ENCODE results near the gene PRF1. TPM values are rescaled to one million over a fixed set of nuclear protein-coding genes. Genes with fewer than 3 reads are reported as not detected.
A peak's percentile ranks its signal among the peaks of the same experiment; 100 is the strongest.
"Not testable (repeated sequence)": the region's sequence is repeated elsewhere in the genome, so short reads cannot be mapped to it uniquely, and the experiment has no call there.

The PRF1 gene
- total RNA-seq, 1 donor from 2014 or later: 79.9 TPM

- Mint-ChIP-seq H3K27ac (no peak overlapping the region), H3K4me1 (peaks cover 23% of the 10 kb centered on the region), H3K27me3 (peaks cover 8% of the 10 kb centered on the region)
These were observed 17.5 kb downstream of the PRF1 start for GRCh38 chr10:70584909-70585544.

GRCh38 chr10:70584366-70584765, 18.2 kb downstream of the PRF1 start:
- intact Hi-C loops (cut with micrococcal nuclease): no loop called here
- no peak for DNase-seq
- Mint-ChIP-seq H3K27ac (no peak overlapping the region), H3K36me3 (ENCODE audit: low read depth) (peaks cover 2% of the 10 kb centered on the region), H3K4me3 (no peak overlapping the region), H3K9me3 (peaks cover 3% of the 10 kb centered on the region), H3K4me1 (peaks cover 30% of the 10 kb centered on the region), H3K27me3 (peaks cover 8% of the 10 kb centered on the region)

More at GRCh38 chr10:70584909-70585544, 17.5 kb downstream of the PRF1 start:
- Mint-ChIP-seq H3K4me3 (no peak overlapping the region), H3K9me3 (no peaks in the 10 kb centered on the region), H3K36me3 (ENCODE audit: low read depth) (no peaks in the 10 kb centered on the region)
- DNase-seq: no peak
- intact Hi-C loops (cut with micrococcal nuclease): no loop called here

DNA sequence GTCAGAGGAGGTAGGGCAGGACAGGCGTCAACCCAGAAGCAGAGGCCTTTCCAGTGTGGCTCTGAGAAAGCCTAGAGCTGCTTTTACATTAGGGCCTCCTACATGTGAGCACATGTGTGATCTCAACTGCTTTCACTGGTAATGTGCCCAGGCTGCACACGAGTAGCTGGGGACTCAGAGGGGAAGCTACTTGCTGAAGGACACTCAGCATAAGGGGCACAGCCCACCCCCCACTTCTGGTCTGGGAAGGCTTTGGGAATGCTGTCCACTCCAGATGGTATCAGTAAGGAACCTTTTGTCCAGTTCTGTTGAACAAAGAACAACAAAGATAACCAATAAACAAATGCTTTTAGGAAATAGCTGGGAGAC, 18.9 kb downstream of the PRF1 start:
- peaks cover 3% of the 10 kb centered on the region for H3K27me3 Mint-ChIP-seq
- H3K27ac Mint-ChIP-seq: no peak overlapping the region
- peaks cover 2% of the 10 kb centered on the region for H3K36me3 Mint-ChIP-seq (ENCODE audit: low read depth)
- H3K9me3 Mint-ChIP-seq: peaks cover 3% of the 10 kb centered on the region
- DNase-seq: no peak
- no peak overlapping the region for H3K4me3 Mint-ChIP-seq
- peaks cover 36% of the 10 kb centered on the region for H3K4me1 Mint-ChIP-seq
- intact Hi-C loops (cut with micrococcal nuclease): no loop called here

- DNase-seq: no peak
- no peak overlapping the region for H3K27ac Mint-ChIP-seq
- no peak overlapping the region for H3K4me3 Mint-ChIP-seq
- H3K36me3 Mint-ChIP-seq (ENCODE audit: low read depth): peaks cover 2% of the 10 kb centered on the region
- peaks cover 3% of the 10 kb centered on the region for H3K27me3 Mint-ChIP-seq
- intact Hi-C loops (cut with micrococcal nuclease): no loop called here
- peaks cover 41% of the 10 kb centered on the region for H3K4me1 Mint-ChIP-seq
- H3K9me3 Mint-ChIP-seq: peaks cover 3% of the 10 kb centered on the region
These were observed 19.5 kb downstream of the PRF1 start for GRCh38 chr10:70582793-70583668.

- H3K27me3 Mint-ChIP-seq; H3K36me3 Mint-ChIP-seq (ENCODE audit: low read depth); H3K27ac Mint-ChIP-seq; DNase-seq; H3K9me3 Mint-ChIP-seq; H3K4me3 Mint-ChIP-seq; intact Hi-C loops (cut with micrococcal nuclease): not testable (repeated sequence)
- H3K4me1 Mint-ChIP-seq: peaks cover 45% of the 10 kb centered on the region
These were observed 21.4 kb downstream of the PRF1 start for GRCh38 chr10:70581176-70581575.

GRCh38 chr10:70579234-70580002, 23.1 kb downstream of the PRF1 start:
- intact Hi-C loops (cut with micrococcal nuclease): loop anchor here (1.0 to 10.0 kb wide), 3 partner anchors 8 to 1145 kb away; no protein-coding TSS in a partner anchor
- peaks cover 3% of the 10 kb centered on the region for H3K27me3 Mint-ChIP-seq
- DNase-seq: peak; percentile 83
- H3K27ac Mint-ChIP-seq: peak overlapping the region; percentile 96
- H3K4me1 Mint-ChIP-seq: peaks cover 45% of the 10 kb centered on the region
- peaks cover 3% of the 10 kb centered on the region for H3K9me3 Mint-ChIP-seq
- H3K4me3 Mint-ChIP-seq: peak overlapping the region; percentile 79
- peaks cover 2% of the 10 kb centered on the region for H3K36me3 Mint-ChIP-seq (ENCODE audit: low read depth)

GRCh38 chr10:70578371-70578947, 24.1 kb downstream of the PRF1 start:
- H3K27ac Mint-ChIP-seq: peak overlapping the region; percentile 94
- peaks cover 3% of the 10 kb centered on the region for H3K9me3 Mint-ChIP-seq
- peaks cover 45% of the 10 kb centered on the region for H3K4me1 Mint-ChIP-seq
- peak overlapping the region; percentile 55 for H3K4me3 Mint-ChIP-seq
- DNase-seq: peak; percentile 90
- intact Hi-C loops (cut with micrococcal nuclease): loop anchor here (1.0 to 10.0 kb wide), 7 partner anchors 19 to 1146 kb away; partner anchors contain the start of gene PRF1
- H3K27me3 Mint-ChIP-seq: peaks cover 2% of the 10 kb centered on the region
- H3K36me3 Mint-ChIP-seq (ENCODE audit: low read depth): peaks cover 2% of the 10 kb centered on the region

GRCh38 chr10:70576803-70577517, 25.6 kb downstream of the PRF1 start:
- H3K4me1 Mint-ChIP-seq: peaks cover 50% of the 10 kb centered on the region
- peak overlapping the region; percentile 94 for H3K27ac Mint-ChIP-seq
- H3K9me3 Mint-ChIP-seq: peaks cover 3% of the 10 kb centered on the region
- H3K4me3 Mint-ChIP-seq: peak overlapping the region; percentile 64
- peaks cover 2% of the 10 kb centered on the region for H3K36me3 Mint-ChIP-seq (ENCODE audit: low read depth)
- intact Hi-C loops (cut with micrococcal nuclease): loop anchor here (5.0 to 10.0 kb wide), 2 partner anchors 255 to 1148 kb away; no protein-coding TSS in a partner anchor
- no peaks in the 10 kb centered on the region for H3K27me3 Mint-ChIP-seq
- no peak for DNase-seq

- Mint-ChIP-seq H3K4me1 (peaks cover 50% of the 10 kb centered on the region), H3K9me3 (peaks cover 3% of the 10 kb centered on the region), H3K27me3 (no peaks in the 10 kb centered on the region), H3K4me3 (peak overlapping the region; percentile 33), H3K36me3 (ENCODE audit: low read depth) (peaks cover 2% of the 10 kb centered on the region), H3K27ac (peak overlapping the region; percentile 94)
- intact Hi-C loops (cut with micrococcal nuclease): loop anchor here (5.0 to 10.0 kb wide), 2 partner anchors 256 to 1149 kb away; no protein-coding TSS in a partner anchor
- DNase-seq: peak; percentile 68
These were observed 26.4 kb downstream of the PRF1 start for GRCh38 chr10:70575874-70576802.

DNA sequence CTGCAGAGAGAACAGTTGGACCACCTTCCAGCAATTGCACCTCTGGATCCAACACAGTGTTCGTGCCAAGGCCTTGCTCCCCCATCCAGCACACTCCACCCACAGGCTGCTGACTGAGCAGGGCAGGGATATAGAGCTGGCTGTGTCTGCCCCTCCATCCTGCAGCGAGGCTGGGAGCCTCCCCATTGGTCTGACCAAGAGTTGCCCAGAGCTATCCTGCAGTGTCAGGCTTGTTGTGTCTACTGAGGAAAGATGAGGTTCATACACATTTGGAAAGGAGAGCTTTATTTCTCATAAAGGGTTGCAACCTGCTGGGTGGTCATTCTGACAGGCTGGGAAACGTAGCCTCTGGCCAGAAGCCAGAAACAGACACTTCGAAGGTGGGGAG, 27.1 kb downstream of the PRF1 start:
- intact Hi-C loops (cut with micrococcal nuclease): loop anchor here (5.0 to 10.0 kb wide), 2 partner anchors 257 to 1149 kb away; no protein-coding TSS in a partner anchor
- H3K27ac Mint-ChIP-seq: peak overlapping the region; percentile 4

GRCh38 chr10:70573599-70574506, 28.7 kb downstream of the PRF1 start:
- Mint-ChIP-seq H3K4me3 (no peak overlapping the region), H3K27me3 (peaks cover 2% of the 10 kb centered on the region), H3K4me1 (peaks cover 45% of the 10 kb centered on the region), H3K36me3 (ENCODE audit: low read depth) (no peaks in the 10 kb centered on the region), H3K27ac (no peak overlapping the region), H3K9me3 (no peaks in the 10 kb centered on the region)
- intact Hi-C loops (cut with micrococcal nuclease): loop anchor here (10.0 kb wide), 1 partner anchor 1151 kb away; no protein-coding TSS in a partner anchor
- DNase-seq: no peak

More for the DNA sequence above, 27.1 kb downstream of the PRF1 start:
- H3K4me3 Mint-ChIP-seq: no peak overlapping the region
- H3K27me3 Mint-ChIP-seq: no peaks in the 10 kb centered on the region
- peaks cover 2% of the 10 kb centered on the region for H3K36me3 Mint-ChIP-seq (ENCODE audit: low read depth)
- H3K9me3 Mint-ChIP-seq: peaks cover 3% of the 10 kb centered on the region
- H3K4me1 Mint-ChIP-seq: peaks cover 50% of the 10 kb centered on the region
- DNase-seq: no peak

All from activated CD4-positive, alpha-beta T cell treated with anti-CD3 and anti-CD28 coated beads, Interleukin-2, amount 10 ng/mL, durations not matched to agents 24 days and 14 days (primary cell).